Karpas-422 (cell line): ENCODE results near the gene CD70. TPM values are rescaled to one million over a fixed set of nuclear protein-coding genes. Genes with fewer than 3 reads are reported as not detected.
"Not testable (repeated sequence)": the region's sequence is repeated elsewhere in the genome, so short reads cannot be mapped to it uniquely, and the experiment has no call there.

Source experiments
- DNase-seq: peaks from one replicate; pipeline ENCODE4 v3.0.0-alpha.2; 2015
- H2AFZ ChIP-seq: fragments of 200-600 bp; sonication (generic); 2 replicates; pipeline ENCODE4 v1.6.1; 2014; ENCODE audit warnings: antibody characterized with exemption, low read length, mixed read lengths
- H3K27ac ChIP-seq: fragments of 200-600 bp; sonication (generic); 2 replicates; pipeline ENCODE4 v1.5.1; 2014; ENCODE audit warnings: mild to moderate bottlenecking, low read length, moderate library complexity
- H3K27me3 ChIP-seq: fragments of 200-600 bp; sonication (generic); 2 replicates; pipeline ENCODE4 v1.6.1; 2014; ENCODE audit warnings: low read length, mixed read lengths
- H3K36me3 ChIP-seq: fragments of 200-600 bp; sonication (generic); 2 replicates; pipeline ENCODE4 v1.6.1; 2014; ENCODE audit warnings: low read length, mixed read lengths; ENCODE audit not compliant: insufficient read depth
- H3K4me1 ChIP-seq: fragments of 200-600 bp; sonication (generic); 2 replicates; pipeline ENCODE4 v1.6.1; 2014; ENCODE audit warnings: mild to moderate bottlenecking, low read length, mixed read lengths
- H3K4me2 ChIP-seq: fragments of 200-600 bp; sonication (generic); 2 replicates; pipeline ENCODE4 v1.6.1; 2014; ENCODE audit warnings: low read length, low read depth, mild to moderate bottlenecking; ENCODE audit not compliant: poor library complexity, severe bottlenecking
- H3K4me3 ChIP-seq: fragments of 200-600 bp; sonication (generic); 2 replicates; pipeline ENCODE4 v1.5.1; 2014; ENCODE audit warnings: mild to moderate bottlenecking, antibody characterized with exemption, low read length, mixed read lengths
- H3K79me2 ChIP-seq: fragments of 200-600 bp; sonication (generic); 2 replicates; pipeline ENCODE4 v1.6.1; 2014; ENCODE audit warnings: mild to moderate bottlenecking, low read length, mixed read lengths
- H3K9ac ChIP-seq: fragments of 200-600 bp; sonication (generic); 2 replicates; pipeline ENCODE4 v1.6.0; 2014; ENCODE audit warnings: low read length
- H3K9me2 ChIP-seq: fragments of 200-600 bp; sonication (generic), shearing (Covaris generic); replicated peaks from 2 replicates; pipeline ENCODE4 v1.6.0; 2014; ENCODE audit warnings: mild to moderate bottlenecking, low read length, moderate library complexity; ENCODE audit not compliant: insufficient read depth
- H3K9me3 ChIP-seq: fragments of 300-700, 200-600 bp; sonication (generic); 2 replicates; pipeline ENCODE4 v1.6.1; 2014; ENCODE audit warnings: low read length, mixed read lengths
- H4K20me1 ChIP-seq: fragments of 200-600 bp; sonication (generic); 2 replicates; pipeline ENCODE4 v1.6.1; 2014; ENCODE audit warnings: mild to moderate bottlenecking, antibody characterized with exemption, low read length, low read depth; ENCODE audit not compliant: insufficient read depth
- total RNA-seq: library from RNA; depleted of rRNA; stranded (reverse); fragments of >200 nt; shearing (Covaris generic); gene quantifications from 2 replicates; pipeline ENCODE4 v1.2.3, GENCODE V29; 2014; ENCODE audit warnings: low replicate concordance; rRNA removed

Gene CD70, protein sequence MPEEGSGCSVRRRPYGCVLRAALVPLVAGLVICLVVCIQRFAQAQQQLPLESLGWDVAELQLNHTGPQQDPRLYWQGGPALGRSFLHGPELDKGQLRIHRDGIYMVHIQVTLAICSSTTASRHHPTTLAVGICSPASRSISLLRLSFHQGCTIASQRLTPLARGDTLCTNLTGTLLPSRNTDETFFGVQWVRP
- total RNA-seq, result 10.4 and 12.6 TPM in 2 replicates

GRCh38 chr19:6590827-6591319 is at the start of gene CD70:
TSS of gene CD70 (minus strand) at chr19:6591150. CDS start at chr19:6591002, 148 bp downstream.
- H3K79me2 ChIP-seq, result no peaks in the 10 kb centered on the region

GRCh38 chr19:6640333-6640732 is 49.4 kb upstream of the CD70 start:
- DNase-seq, result not testable (repeated sequence)

More at GRCh38 chr19:6590827-6591319, at the start of gene CD70:
- no peaks in the 10 kb centered on the region for H3K9me2 ChIP-seq
- peaks cover 60% of the 10 kb centered on the region for H3K4me1 ChIP-seq
- peak; percentile 71 for DNase-seq
- H3K27me3 ChIP-seq, result no peaks in the 10 kb centered on the region
- H3K27ac ChIP-seq, result no peak within 1 kb of the TSS
- H3K4me3 ChIP-seq, result peak within 1 kb of the TSS; percentile 52; the same call in 1 of the 2 replicates
- peak within 1 kb of the TSS; percentile 69 for H3K4me2 ChIP-seq
- no peaks in the 10 kb centered on the region for H3K36me3 ChIP-seq
- H3K9ac ChIP-seq, result peak within 1 kb of the TSS; percentile 50
- no peaks in the 10 kb centered on the region for H3K9me3 ChIP-seq
- no peaks in the 10 kb centered on the region for H4K20me1 ChIP-seq
- H2AFZ ChIP-seq, result 0 out of 2 replicates have a peak within 1 kb of the TSS, but pooled peaks have one; percentile 21

DNA sequence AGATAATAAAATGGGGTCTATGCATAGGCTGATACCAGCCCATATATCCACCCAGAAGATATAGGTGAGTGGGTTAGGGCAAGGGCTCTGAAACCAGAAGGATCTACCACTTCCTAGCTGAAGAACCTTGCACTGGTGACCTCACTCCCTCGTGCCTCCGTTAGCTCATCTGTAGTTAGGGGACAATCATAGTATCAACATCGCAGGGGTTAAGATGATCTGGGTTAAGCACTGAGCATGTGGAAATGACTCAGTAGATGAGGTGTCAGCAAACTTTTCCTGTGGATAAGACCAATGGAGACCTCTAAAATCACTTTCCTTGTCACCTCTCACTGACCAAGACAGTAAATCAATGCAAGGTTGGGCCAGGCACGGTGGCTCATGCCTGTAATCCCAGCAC is 48.5 kb upstream of the CD70 start:
- Histone ChIP-seq H3K27ac (no peak overlapping the region), H3K9ac (no peak overlapping the region), H3K36me3 (no peaks in the 10 kb centered on the region), H3K9me3 (no peaks in the 10 kb centered on the region), H3K9me2 (no peaks in the 10 kb centered on the region), H3K4me3 (no peak overlapping the region), H2AFZ (no peak overlapping the region), H3K4me2 (no peak overlapping the region), H3K27me3 (no peaks in the 10 kb centered on the region), H4K20me1 (no peaks in the 10 kb centered on the region; the same call in 1 of the 2 replicates), H3K4me1 (no peaks in the 10 kb centered on the region), H3K79me2 (no peaks in the 10 kb centered on the region)
- no peak for DNase-seq

More at GRCh38 chr19:6640333-6640732, 49.4 kb upstream of the CD70 start:
- H3K4me1 ChIP-seq, H3K27ac ChIP-seq, H3K4me2 ChIP-seq, H3K9me3 ChIP-seq, H3K9ac ChIP-seq, H3K27me3 ChIP-seq, H4K20me1 ChIP-seq, H2AFZ ChIP-seq, H3K36me3 ChIP-seq, H3K79me2 ChIP-seq, H3K9me2 ChIP-seq, H3K4me3 ChIP-seq: not testable (repeated sequence)

GRCh38 chr19:6633456-6633813 is 42.5 kb upstream of the CD70 start:
- not testable (repeated sequence) for H2AFZ ChIP-seq, H3K4me1 ChIP-seq, DNase-seq, H3K4me2 ChIP-seq, H3K9me2 ChIP-seq, H3K27me3 ChIP-seq, H3K9me3 ChIP-seq, H3K27ac ChIP-seq, H3K9ac ChIP-seq, H3K36me3 ChIP-seq, H3K4me3 ChIP-seq, H4K20me1 ChIP-seq, H3K79me2 ChIP-seq

GRCh38 chr19:6632747-6633455 is 42.0 kb upstream of the CD70 start:
- not testable (repeated sequence) for H3K9ac ChIP-seq, H3K4me2 ChIP-seq, H3K27ac ChIP-seq, H3K27me3 ChIP-seq, H2AFZ ChIP-seq, H3K9me2 ChIP-seq, H3K4me1 ChIP-seq, H3K9me3 ChIP-seq, H3K79me2 ChIP-seq, H3K4me3 ChIP-seq, H4K20me1 ChIP-seq, H3K36me3 ChIP-seq
- peak; percentile 86 for DNase-seq

DNA sequence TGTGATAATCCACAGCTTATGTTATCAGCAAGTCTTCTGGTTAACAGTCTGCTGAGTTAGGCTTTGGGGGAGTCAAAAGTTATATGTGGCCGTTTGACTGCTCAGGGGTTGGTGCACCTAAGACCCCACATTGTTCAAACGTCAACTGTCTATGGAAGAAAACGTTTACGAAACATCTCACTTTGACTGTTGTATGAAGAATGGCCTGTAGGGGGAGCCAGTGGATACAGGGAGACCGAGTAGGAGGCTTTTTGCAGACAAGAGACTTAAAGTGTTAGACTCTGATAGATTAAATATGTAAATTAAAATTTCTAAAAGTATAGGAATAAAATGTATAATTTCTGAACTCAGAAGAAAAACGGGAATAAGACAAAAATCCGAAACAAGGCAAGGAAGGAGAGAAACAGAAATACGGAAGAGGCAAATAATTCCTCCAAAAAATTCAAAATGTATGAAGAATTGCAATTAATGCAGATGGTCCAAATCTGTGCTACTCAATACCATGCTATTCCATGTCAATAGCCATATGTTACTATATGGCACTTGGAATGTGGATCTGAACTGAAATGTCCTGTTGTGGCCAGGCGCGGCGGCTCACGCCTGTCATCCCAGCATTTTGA is 41.2 kb upstream of the CD70 start:
- H4K20me1 ChIP-seq, result no peaks in the 10 kb centered on the region
- H3K79me2 ChIP-seq, result no peaks in the 10 kb centered on the region
- no peak overlapping the region for H3K4me2 ChIP-seq
- peaks cover 9% of the 10 kb centered on the region for H3K4me1 ChIP-seq
- no peaks in the 10 kb centered on the region for H3K9me2 ChIP-seq
- DNase-seq, result peak; percentile 95
- no peak overlapping the region for H3K4me3 ChIP-seq
- no peak overlapping the region for H2AFZ ChIP-seq
- no peak overlapping the region for H3K9ac ChIP-seq
- no peaks in the 10 kb centered on the region for H3K9me3 ChIP-seq
- no peaks in the 10 kb centered on the region for H3K36me3 ChIP-seq
- no peaks in the 10 kb centered on the region for H3K27me3 ChIP-seq
- H3K27ac ChIP-seq, result no peak overlapping the region

- Histone ChIP-seq H3K4me2 (no peak overlapping the region), H3K4me1 (peaks cover 7% of the 10 kb centered on the region), H3K27me3 (no peaks in the 10 kb centered on the region), H2AFZ (no peak overlapping the region), H3K9me3 (no peaks in the 10 kb centered on the region), H3K9ac (no peak overlapping the region), H4K20me1 (no peaks in the 10 kb centered on the region), H3K79me2 (no peaks in the 10 kb centered on the region), H3K27ac (no peak overlapping the region), H3K4me3 (no peak overlapping the region), H3K9me2 (no peaks in the 10 kb centered on the region), H3K36me3 (no peaks in the 10 kb centered on the region)
- DNase-seq, result no peak
Observed at GRCh38 chr19:6626764-6627163, 35.8 kb upstream of the CD70 start.

GRCh38 chr19:6617374-6617773 is 26.4 kb upstream of the CD70 start:
- Histone ChIP-seq H4K20me1 (no peaks in the 10 kb centered on the region), H3K27ac (no peak overlapping the region), H3K9ac (no peak overlapping the region), H3K36me3 (no peaks in the 10 kb centered on the region), H3K9me3 (no peaks in the 10 kb centered on the region), H3K4me1 (no peaks in the 10 kb centered on the region), H3K27me3 (no peaks in the 10 kb centered on the region; the same call in 1 of the 2 replicates), H3K79me2 (no peaks in the 10 kb centered on the region), H2AFZ (no peak overlapping the region), H3K4me2 (no peak overlapping the region), H3K4me3 (no peak overlapping the region), H3K9me2 (no peaks in the 10 kb centered on the region)
- DNase-seq, result no peak
